HG02763 (cell line): ENCODE measurements around the gene SPDYA.
"Not testable (repeated sequence)": the region's sequence is repeated elsewhere in the genome, so short reads cannot be mapped to it uniquely, and the experiment has no call there.

Source experiments
- ATAC-seq: cut with Tn5 transposase; IDR thresholded peaks from one replicate; pipeline ENCODE4 v1.9.1; 2021; ENCODE audit warnings: mild to moderate bottlenecking, moderate library complexity; ENCODE audit not compliant: unreplicated experiment

SPDYA gene

DNA sequence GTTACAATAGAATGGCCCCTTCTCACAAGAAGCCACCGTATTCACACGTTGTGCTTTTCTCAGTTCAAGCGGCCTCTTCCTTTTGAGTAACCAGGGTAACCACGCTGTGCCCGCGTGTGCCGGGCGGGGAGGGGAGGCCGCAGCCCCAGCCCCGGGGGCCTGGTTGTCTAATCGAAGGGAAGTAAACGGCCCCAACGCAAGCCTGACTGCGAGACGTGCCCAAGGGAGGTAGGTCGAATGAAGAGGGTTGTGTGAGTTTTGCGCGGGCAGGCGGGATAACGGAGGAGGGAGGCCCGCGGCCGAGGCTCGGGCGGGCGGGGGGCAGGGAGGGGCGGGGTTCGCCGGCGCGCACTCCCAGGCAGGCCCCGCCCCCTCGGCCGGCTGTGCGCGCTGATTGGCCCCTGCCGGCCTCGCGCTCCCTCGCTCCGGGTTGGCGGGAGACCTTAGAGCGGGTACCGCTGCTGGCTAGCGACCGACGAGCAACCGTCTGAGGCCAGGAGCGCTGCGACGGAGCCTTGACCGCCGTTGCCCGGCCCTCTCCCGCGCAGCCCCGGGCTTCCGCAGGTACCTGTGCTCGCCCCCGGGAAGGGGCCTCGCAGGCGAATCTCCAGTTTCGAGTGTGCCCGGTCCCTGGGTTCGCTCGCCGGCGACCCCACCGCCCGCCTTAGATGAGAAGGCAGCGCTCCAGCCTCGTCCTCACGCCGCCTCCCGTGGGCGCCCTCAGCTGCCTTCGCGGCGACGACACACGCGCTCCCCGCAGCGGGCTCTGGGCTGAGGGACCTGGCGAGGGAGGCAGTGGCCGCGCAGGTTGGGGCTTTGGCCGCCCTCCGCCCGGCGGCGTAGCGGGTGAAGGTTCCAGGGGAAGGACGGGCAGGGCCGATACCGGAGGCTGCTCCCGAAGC lies at the start of gene SPDYA:
TSS of gene SPDYA (plus strand) at position 451 of the 902 bp plus-strand sequence. CDS start 5,181 bp downstream, outside the sequence.
- peak; percentile 62 for ATAC-seq

DNA sequence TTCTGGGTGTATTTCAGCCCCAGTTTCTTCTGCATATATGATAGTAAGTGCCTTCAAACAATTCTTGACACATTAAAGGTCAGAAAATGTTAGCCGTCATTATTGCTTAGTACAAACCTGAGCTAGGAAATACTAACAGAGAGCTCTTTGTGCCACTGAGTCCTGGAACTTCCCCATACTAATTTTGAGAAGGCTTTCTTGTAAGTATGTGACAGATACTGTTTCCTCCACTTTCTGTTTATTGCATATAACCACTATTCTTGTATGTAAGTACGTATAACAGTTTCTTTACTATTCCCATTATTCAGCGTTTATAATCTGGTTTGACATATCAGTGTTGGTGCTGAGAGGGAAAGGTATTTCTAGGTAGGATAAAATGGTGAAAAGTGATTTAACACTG lies 49.2 kb upstream of the SPDYA start:
- ATAC-seq: no peak

DNA sequence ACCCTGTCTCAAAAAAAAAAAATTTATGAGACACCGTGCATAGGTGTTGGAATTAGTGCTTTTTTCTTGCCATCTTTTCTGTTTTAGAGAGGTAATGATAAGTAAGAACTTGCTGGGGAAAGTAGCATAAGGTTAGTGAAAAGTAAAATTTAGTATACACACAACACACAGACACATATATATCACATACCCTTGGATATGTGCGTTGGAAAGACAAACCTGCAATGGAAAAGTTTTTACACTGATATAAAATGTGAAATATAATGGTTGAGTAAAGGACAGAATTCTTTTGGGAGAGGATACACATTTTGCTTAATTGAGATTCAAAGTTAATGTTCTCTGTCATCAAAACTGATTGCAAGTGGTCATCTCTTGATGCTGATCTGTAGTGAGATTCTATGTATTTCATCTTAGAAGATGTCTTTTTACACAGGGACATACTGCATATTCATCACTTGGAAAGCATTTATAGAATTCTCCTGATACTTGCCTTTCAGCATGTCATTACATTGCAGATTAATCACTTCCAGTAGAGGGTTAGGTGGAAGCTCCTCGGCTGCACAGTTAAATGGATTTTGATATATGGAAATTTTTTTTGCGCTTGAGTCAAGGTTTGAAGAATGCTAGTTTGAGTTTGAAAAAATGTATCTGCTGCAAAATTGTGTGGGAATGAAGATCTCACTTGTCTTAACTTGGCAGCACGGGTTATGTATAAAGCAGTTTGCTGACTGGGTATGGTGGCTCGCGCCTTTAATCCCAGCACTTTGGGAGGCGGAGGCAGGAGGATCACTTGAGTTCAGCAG lies 45.5 kb upstream of the SPDYA start:
- no peak for ATAC-seq

DNA sequence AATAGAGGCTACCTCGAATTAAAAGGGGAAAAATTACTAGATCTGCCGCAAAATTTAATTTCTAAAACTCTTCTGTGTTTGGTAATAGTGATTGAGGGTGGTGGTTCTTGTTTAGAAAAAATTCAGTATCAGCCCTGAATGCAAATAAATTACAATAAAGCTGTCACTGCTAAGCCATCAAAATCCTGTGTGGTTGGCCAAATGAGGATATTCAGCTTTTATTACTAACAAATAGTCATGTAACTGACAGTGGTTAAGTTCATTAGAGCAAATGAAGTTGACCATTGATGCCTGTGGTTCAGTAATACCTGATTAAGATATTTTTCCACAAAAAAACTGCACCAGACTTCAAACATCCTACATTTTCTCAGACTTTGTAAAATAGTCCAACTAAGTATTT lies 44.6 kb upstream of the SPDYA start:
- no peak for ATAC-seq

DNA sequence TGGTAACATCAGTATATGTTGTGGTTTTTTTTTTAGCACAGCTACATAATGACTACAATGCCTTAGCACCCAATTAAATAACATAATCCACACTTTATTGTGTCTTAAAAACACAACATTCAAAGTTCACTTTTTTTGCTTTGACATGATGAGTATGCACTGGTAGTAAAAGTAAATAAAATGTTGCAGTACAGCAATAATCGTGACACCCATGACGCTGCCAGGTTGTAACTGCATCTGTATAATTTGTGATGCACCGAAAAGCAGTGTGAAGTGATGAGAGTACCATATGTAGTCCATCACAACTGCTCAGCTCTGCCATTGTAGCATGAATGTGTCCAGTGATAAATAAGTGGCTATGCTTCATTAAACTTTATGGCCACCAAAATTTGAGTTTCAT lies 43.3 kb upstream of the SPDYA start:
- ATAC-seq: no peak

DNA sequence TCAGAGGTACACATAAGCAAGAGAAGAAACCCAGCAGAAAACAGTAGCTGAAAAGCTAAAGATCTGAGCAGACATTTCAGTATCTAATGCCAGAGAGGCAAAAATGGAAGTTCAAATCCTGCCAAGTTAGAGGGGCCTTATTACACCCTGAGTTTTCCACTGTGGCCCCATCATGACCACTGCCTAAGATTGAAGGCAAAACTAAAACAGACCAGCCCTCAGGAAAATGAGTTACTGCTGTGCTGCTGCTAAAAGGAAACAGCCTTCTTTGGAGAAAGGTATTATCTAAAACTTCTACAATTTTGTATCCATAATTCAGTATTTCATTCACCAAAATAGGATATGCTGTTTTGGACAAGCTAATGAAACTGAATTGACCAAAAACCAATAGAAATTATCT lies 42.2 kb upstream of the SPDYA start:
- no peak for ATAC-seq

DNA sequence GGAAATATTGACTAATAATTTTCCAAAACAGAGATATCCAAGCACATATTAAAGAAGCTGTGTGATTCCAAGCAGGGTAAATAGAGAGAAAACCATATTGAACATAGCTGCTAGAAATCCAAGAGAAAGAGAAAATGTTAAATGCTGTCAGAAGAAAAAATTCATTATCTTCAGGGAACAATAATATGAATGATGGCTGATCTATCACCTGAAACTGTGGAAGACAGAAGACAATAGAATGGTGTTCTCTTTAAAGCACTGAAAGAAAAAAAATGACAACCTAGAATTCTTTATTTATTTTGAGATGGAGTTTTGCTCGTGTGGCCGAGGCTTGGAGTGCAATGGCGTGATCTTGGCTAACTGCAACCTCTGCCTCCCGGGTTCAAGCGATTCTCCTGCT lies 41.7 kb upstream of the SPDYA start:
- no peak for ATAC-seq

DNA sequence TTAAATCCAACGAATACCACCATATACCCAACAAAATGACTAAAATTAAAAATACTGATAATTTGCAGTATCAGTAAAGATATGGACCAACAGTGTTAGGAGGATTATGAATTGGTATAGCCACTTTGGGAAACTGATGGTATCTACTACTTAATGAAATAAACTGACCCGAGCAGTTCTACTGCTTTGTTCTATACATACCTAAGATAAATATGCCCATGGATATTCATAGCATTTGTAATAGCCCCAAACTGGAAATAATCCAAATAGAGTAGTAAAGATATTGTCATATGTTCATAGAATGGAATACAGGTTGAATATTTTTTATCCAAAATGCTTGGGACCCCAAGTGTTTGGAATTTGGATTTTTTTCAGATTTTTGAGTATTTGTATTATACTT lies 38.3 kb upstream of the SPDYA start:
- ATAC-seq: no peak

DNA sequence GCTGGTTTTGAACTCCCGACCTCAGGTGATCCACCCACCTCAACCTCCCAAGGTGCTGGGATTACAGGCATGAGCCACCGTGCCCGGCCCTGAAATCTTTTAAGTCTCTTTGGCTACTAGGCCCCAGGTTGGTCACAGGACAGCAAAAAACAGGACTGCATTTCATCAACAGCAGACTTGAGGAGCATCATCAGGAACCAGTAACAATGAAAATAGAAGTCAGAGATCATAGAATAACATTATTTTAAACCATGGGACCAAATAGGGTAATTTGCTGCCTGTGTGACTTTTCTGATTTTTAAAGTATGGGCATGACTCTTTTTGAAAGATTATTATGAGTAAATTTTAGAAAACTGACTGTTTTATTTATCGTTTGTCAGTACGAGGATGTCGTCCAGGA lies 34.2 kb upstream of the SPDYA start:
- ATAC-seq: no peak

DNA sequence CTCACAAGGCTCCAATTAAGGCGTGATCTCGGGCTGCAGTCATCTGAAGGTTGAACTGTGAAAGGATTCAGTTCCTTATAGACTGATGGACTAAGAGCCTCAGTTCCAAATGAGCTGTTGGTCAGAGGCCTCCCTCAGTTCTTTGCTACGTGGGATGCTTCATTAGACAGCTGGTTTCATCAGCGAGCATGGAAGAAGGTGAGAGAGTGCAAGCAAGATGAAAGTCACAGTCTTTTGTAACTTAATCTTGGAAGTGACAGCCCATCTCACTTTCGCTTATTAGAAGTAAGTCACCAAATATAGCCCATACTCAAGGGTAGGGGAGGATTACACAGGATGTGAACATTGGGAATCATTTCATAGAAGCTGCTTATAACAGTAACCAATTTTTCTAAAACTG lies 32.2 kb upstream of the SPDYA start:
- ATAC-seq: no peak

DNA sequence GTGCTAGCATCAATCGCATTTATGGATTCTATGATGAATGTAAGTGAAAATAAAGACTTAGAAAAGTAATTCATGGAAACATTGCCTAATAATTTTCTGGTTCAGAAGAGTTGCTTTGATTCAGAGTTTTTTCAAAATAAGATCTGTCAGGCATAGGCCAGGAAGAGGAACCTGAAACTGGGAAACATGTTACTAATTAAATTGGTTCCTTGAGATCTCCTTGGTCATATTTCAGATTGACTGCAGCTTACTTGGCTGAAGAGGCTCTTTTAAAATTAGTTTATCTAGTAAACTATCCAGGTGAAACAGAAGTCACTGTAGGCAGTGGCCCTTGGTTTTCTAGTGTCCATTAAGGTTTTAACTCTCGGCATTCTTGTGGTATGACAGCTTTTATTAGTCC lies 31.6 kb upstream of the SPDYA start:
- ATAC-seq: no peak

DNA sequence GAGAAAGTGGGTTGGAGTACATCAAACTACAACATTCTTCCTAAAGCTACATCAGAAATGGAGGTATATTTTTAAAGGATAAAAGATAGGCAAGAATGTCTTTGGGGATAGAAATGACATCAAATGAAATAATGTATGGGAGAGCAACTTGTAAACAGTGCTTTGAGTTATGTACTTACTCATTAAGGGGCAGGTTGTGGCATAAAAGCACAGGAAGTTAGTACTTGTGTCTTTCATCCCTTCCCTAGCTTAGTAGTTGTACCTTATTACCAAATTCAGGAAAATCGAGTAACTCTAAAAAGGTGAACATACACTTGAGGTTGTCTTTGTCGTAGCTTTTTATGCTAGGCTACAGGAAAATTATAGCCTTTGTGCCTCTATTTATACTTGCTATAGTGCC lies 30.1 kb upstream of the SPDYA start:
- no peak for ATAC-seq

DNA sequence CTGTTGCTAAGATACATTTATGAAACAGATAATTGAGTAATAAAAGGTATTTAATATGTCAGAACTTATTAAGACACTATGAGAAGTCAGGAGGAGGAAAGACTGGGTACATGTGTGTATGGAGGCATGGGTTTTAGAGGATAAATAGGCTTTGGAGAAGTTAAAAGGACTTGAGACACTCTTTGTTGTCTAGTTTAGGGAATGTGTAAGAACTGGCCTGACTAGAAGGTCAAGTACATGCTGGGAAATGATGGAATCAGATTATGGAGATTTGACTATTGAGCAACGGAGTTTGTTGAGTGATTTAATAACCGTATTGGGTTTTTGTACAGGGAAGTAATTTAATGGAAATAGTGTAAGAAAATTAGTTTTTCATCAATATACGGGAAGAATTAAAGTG lies 28.2 kb upstream of the SPDYA start:
- ATAC-seq: no peak

DNA sequence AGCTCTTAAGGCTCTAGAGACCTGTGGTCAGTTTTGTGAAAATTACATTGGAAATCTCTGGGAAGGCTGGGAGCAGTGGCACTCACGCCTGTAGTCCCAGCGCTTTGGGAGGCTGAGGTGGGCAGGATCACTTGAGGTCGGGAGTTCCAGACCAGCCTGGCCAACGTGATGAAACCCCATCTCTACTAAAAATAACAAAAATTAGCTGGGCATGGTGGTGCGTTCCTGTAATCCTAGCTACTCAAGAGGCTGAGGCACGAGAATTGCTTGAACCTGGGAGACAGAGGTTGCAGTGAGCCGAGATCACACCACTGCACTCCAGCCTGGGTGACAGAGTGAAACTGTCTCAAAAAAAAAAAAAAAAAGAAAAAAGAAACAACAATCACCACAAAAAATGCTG lies 26.1 kb upstream of the SPDYA start:
- ATAC-seq: not testable (repeated sequence)

DNA sequence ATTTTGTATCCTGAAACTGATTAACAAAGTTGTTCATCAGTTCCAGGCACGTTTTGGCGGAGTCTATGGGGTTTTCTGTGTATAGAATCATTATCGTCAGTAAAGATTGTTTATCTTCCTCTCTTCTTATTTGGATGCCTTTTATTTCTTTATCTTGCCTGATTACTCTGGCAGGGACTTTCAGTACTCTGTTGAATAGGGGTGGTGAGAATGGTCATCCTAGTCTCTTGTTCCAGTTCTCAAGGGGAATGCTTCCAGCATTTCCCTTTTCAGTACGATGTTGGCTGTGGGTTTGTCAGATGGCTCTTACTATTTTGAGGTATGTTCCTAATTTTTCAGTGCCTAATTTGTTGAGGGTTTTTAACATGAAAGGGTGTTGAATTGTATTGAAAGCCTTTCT lies 14.0 kb upstream of the SPDYA start:
- ATAC-seq: no peak

DNA sequence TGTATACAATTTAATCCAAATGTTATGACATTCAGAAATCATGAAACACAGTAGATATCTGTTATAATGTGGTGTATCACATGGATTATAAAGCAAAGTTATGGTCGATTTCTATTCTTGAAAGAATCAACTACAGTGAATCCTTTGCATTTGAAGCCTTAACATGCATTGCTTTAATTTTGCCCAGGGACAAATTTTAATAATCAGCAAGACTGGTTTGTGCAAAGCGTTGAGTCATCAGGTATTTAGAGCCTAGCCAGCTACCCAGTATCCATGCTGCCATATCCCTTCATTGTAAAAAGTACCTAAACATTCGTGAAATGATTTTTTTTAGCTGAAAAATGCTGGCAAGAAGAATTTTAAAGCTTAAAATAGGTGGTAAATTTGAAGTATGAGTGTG lies 8.9 kb upstream of the SPDYA start:
- ATAC-seq: no peak

DNA sequence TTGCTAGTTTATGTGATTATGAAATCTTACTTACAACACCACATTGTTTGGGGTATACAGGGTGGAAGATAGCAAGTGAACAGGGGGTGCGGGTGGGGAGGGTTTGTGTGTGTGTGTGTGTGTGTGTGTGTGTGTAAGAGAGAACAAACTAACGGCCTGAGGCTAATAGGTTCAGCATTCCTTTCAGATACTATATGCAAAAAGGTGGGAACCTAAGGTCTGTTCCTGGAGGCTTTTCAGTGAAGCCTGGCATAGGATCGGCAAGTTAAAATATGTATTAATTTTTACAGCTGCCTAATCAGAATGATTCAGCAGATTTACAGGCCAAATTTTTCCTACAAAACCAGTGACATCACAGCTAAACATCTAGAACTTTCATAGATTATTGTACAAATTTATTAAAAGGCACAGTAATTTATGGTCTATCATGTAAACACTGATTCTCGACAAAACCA lies 7.6 kb upstream of the SPDYA start:
- ATAC-seq: no peak

DNA sequence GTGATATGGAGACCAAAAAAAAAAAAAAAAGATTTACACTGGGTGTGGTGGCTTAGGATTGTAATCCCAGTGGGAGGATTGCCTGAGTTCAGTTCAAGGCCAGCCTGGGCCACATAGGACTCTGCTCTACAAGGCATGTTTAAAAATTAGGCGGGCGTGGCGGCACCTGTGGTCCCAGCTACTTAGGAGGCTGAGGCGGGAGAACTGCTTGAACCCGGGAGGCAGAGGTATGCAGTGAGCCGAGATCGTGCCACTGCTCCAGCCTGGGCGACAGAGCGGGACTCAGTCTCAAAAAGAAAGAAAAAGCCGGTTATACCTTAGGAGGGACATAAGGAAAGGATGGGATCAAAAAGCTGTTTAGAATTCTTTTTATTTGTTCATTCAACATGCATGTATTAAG lies 707 bp upstream of the SPDYA start:
- ATAC-seq: no peak

DNA sequence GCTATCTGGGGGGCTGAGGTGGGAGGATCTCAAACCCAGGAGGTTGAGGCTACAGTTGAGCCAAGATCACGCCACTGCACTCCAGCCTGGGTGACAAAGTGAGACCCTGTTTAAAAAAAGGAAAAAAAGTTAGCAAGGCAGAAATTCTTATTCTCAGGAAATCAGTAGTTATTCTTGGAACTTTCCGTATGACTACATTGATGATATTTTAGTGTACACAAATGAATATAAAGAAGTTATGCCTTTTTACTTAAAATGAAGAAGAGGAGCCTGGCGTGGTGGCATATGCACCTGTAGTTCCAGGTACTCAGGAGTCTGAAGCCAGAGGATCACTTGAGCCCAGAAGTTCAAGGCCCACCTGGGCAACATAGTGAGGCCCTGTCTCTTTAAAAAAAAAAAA lies 7.4 kb downstream of the SPDYA start:
- ATAC-seq: no peak

DNA sequence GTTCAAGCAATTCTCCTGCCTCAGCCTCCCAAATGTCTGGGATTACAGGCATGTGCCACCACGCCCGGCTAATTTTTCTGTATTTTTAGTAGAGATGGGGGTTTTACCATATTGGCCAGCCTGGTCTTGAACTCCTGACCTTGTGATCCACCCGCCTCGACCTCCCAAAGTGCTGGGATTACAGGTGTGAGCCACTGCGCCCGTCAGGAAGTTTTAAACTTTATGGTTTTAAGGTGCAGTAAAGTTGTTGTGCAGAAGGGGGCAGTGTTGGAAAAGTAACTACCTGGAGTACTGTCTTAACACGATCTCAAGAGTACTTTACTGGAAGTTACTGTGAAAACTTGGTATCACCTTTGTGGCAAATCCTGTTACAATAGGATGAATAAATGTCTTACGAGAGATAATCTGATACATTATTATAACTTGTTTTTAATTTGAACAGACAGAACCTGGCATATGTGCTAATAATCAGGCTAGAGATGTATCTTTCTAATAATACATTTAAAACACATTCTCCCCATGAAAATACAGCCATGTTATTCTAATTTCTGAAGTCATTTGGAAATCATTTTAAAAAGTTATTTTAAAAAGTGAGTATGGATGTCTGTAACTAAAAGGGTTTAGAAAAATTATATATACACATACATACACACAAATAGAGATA lies 10.8 kb downstream of the SPDYA start:
- peak; percentile 48 for ATAC-seq

DNA sequence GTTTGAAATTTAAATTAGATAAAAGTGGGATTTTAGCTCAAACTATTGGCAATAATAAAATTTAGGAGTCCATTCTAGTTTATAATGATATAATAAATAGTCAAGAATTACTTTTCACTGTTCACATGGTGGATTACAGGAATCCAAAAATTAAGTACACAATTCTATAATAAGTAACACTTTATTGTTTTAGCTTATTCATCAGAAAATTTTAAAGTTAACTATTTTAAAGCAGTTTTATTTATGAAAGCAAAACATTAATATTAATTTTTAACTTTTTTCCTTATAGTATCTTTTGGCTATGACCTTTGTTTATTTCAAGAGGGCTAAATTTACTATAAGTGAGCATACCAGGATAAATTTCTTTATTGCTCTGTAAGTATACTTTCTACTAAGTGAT lies 11.4 kb downstream of the SPDYA start:
- ATAC-seq: no peak

DNA sequence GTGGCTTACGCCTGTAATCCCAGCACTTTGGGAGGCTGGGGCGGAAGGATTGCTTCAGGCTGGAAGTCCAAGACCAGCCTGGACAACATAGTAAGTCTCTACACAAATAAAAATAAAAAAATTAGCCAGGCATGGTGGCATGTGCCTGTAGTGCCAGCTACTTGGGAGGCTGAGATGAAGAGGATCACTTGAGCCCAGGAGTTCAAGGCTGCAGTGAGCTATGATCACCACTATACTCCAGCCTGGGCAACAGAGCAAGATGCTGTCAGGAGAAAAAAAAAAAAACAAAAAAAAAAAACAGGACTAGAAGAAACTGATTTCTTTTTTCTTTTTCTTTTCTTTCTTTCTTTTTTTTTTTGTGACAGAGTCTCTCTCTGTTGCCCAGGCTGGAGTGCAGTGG lies 13.6 kb downstream of the SPDYA start:
- no peak for ATAC-seq
